ENCODE data around the gene AP4E1.
"Not testable (repeated sequence)": the region's sequence is repeated elsewhere in the genome, so short reads cannot be mapped to it uniquely, and the experiment has no call there.

The AP4E1 gene

GRCh38 chr15:50940506-50940905, 32.0 kb downstream of the AP4E1 start:
- POLR2A ChIA-PET, result no interaction called here
- H3K4me3 ChIP-seq (ENCODE audit: low read depth, low read length), result no peak overlapping the region
- CTCF ChIA-PET, result no interaction called here
- no peak for DNase-seq (ENCODE audit: low read depth, low spot score)
- TF ChIP-seq CTCF (IDR thresholded peaks at IDR 0.05; ENCODE audit: insufficient read depth, low read length, missing control alignments), result no peak

GRCh38 chr15:50943638-50944037, 35.2 kb downstream of the AP4E1 start:
- CTCF ChIA-PET, result no interaction called here
- TF ChIP-seq CTCF (IDR thresholded peaks at IDR 0.05; ENCODE audit: insufficient read depth, low read length, missing control alignments), result no peak
- H3K4me3 ChIP-seq (ENCODE audit: low read depth, low read length), result no peak overlapping the region
- no peak for DNase-seq (ENCODE audit: low read depth, low spot score)
- POLR2A ChIA-PET, result no interaction called here

- no peak for TF ChIP-seq CTCF (IDR thresholded peaks at IDR 0.05; ENCODE audit: insufficient read depth, low read length, missing control alignments)
- CTCF ChIA-PET, result no interaction called here
Observed at GRCh38 chr15:50944672-50945071, 36.2 kb downstream of the AP4E1 start.

GRCh38 chr15:50945725-50946124, 37.2 kb downstream of the AP4E1 start:
- POLR2A ChIA-PET, result no interaction called here
- TF ChIP-seq CTCF (IDR thresholded peaks at IDR 0.05; ENCODE audit: insufficient read depth, low read length, missing control alignments), result no peak
- DNase-seq (ENCODE audit: low read depth, low spot score), result no peak
- H3K4me3 ChIP-seq (ENCODE audit: low read depth, low read length), result no peak overlapping the region
- CTCF ChIA-PET, result interaction anchor here (1.3 kb wide), 1 partner anchor 14 kb away, joined by 4 read pairs; no protein-coding TSS in a partner anchor

More at GRCh38 chr15:50944672-50945071, 36.2 kb downstream of the AP4E1 start:
- no peak for DNase-seq (ENCODE audit: low read depth, low spot score)
- H3K4me3 ChIP-seq (ENCODE audit: low read depth, low read length), result no peak overlapping the region
- POLR2A ChIA-PET, result no interaction called here

- CTCF ChIA-PET, POLR2A ChIA-PET: not testable (repeated sequence)
Observed at GRCh38 chr15:50950745-50951144, 42.3 kb downstream of the AP4E1 start.

GRCh38 chr15:50953302-50953701, 44.8 kb downstream of the AP4E1 start:
- ChIA-PET POLR2A (no interaction called here), CTCF (no interaction called here)
- no peak for DNase-seq (ENCODE audit: low read depth, low spot score)
- TF ChIP-seq CTCF (IDR thresholded peaks at IDR 0.05; ENCODE audit: insufficient read depth, low read length, missing control alignments), result no peak
- no peak overlapping the region for H3K4me3 ChIP-seq (ENCODE audit: low read depth, low read length)

More at GRCh38 chr15:50950745-50951144, 42.3 kb downstream of the AP4E1 start:
- not testable (repeated sequence) for H3K4me3 ChIP-seq (ENCODE audit: low read depth, low read length); DNase-seq (ENCODE audit: low read depth, low spot score)

- H3K4me3 ChIP-seq (ENCODE audit: low read depth, low read length); DNase-seq (ENCODE audit: low read depth, low spot score); POLR2A ChIA-PET; CTCF ChIA-PET: not testable (repeated sequence)
Observed at GRCh38 chr15:50954837-50955236, 46.4 kb downstream of the AP4E1 start.
